ENCODE results near the gene ADAT2. TPM values are rescaled to one million over a fixed set of nuclear protein-coding genes. Genes with fewer than 3 reads are reported as not detected.

The ADAT2 gene
- total and polyA plus RNA-seq, 2 of the 8 experiments (the other 6 are each of a cell fraction or from before 2014, with no cell fraction given) = 4.3 to 11.8 TPM

DNA sequence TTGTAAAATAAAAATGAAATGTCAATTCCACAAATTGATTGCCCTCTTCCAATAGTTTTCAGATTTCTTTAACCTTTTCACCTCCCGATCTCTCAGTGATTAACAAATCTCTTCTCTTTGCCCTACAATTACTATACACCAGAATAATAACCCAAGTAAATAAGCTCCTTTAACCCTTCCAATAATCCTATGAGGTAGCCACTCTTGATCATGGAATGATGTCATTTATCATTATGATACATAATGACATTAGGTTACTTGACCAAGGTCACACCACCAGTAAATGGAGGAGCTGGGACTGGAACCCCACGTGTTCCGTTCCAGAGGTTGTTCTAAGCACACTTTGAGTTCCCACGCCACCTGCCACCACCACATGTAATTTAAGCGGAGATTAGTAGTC lies 54.8 kb downstream of the ADAT2 start:
- no peak overlapping the region for H4K8ac ChIP-seq (ENCODE audit: extremely low read depth, insufficient read depth, low read length)
- DNase-seq (ENCODE audit: low read depth in 1 of 2, low spot score in 2 of 2) (no peak), FAIRE-seq (no peak)
- no peak overlapping the region for H2AK5ac ChIP-seq (ENCODE audit: low read depth, low read length)
- H3K9ac ChIP-seq (replicated peaks in 1 of 4; ENCODE audit: extremely low read depth in 1 of 4, low read depth in 3 of 4, low read length in 3 of 4) = no peak overlapping the region
- H2BK120ac ChIP-seq (replicated peaks; ENCODE audit: low read depth, low read length) = no peak overlapping the region
- H3K27me3 ChIP-seq (replicated peaks in 1 of 4; ENCODE audit: control insufficient read depth in 3 of 4, extremely low read depth in 1 of 4, insufficient read depth in 3 of 4, low read length in 3 of 4) = no peaks in the 10 kb centered on the region
- TF ChIP-seq HDAC6 (IDR thresholded peaks at IDR 0.05; ENCODE audit: low read depth, low read length) (no peak), POLR2A (IDR thresholded peaks at IDR 0.05; ENCODE audit: control extremely low read depth in 1 of 2, low read depth in 2 of 2, low read length in 2 of 2) (no peak), KDM4A (IDR thresholded peaks at IDR 0.05; ENCODE audit: low read depth, low read length, severe bottlenecking) (no peak), CEBPB (IDR thresholded peaks at IDR 0.05; ENCODE audit: low read depth, low read length) (no peak), CBX8 (IDR thresholded peaks at IDR 0.05; ENCODE audit: borderline replicate concordance, low read depth, low read length) (no peak), SIN3A (conservative IDR thresholded peaks at IDR 0.05 in 1 of 2, IDR thresholded peaks at IDR 0.05 in 1 of 2; ENCODE audit: low read depth in 1 of 2, low read length in 2 of 2) (no peak), BACH1 (IDR thresholded peaks at IDR 0.05; ENCODE audit: low read length) (no peak), CTBP2 (IDR thresholded peaks at IDR 0.05; ENCODE audit: borderline replicate concordance, insufficient read depth, insufficient read length, low read length) (no peak), SIRT6 (IDR thresholded peaks at IDR 0.05; ENCODE audit: low read length) (no peak), SP4 (IDR thresholded peaks at IDR 0.05; ENCODE audit: low read length) (no peak), SP2 (IDR thresholded peaks at IDR 0.05; ENCODE audit: low read length) (no peak)
- TF ChIP-seq, protein P1, sequence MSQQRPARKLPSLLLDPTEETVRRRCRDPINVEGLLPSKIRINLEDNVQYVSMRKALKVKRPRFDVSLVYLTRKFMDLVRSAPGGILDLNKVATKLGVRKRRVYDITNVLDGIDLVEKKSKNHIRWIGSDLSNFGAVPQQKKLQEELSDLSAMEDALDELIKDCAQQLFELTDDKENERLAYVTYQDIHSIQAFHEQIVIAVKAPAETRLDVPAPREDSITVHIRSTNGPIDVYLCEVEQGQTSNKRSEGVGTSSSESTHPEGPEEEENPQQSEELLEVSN (IDR thresholded peaks at IDR 0.05) = no peak
- H3K79me1 ChIP-seq (ENCODE audit: low read depth, low read length) = no peaks in the 10 kb centered on the region
- no peak overlapping the region for H2BK12ac ChIP-seq (ENCODE audit: low read depth, low read length)
- H3K27ac ChIP-seq (ENCODE audit: low read depth, low read length) = no peak overlapping the region
- peaks cover 0 to 8% (median 0%) of the 10 kb centered on the region in 4 experiments; a peak in 2 of 7 replicates for H3K4me1 ChIP-seq (replicated peaks in 1 of 4; ENCODE audit: control insufficient read depth in 3 of 4, insufficient read depth in 4 of 4, low read length in 3 of 4)
- no peak overlapping the region for H3K4ac ChIP-seq (replicated peaks; ENCODE audit: insufficient read length, low read depth, low read length)
- H3K23me2 ChIP-seq (ENCODE audit: low read depth, low read length) = no peaks in the 10 kb centered on the region
- H2BK20ac ChIP-seq (ENCODE audit: low read length) = no peak overlapping the region
- no peaks in the 10 kb centered on the region for H3K36me3 ChIP-seq (ENCODE audit: control insufficient read depth in 2 of 4, insufficient read depth in 4 of 4, low read length in 3 of 4)
- no peak overlapping the region for H3K56ac ChIP-seq (replicated peaks; ENCODE audit: insufficient read length, low read depth, low read length)
- POLR2A ChIA-PET (ENCODE audit: partially characterized antibody) = interaction anchor here (1.2 kb wide), 1 partner anchor 21 kb away, joined by 3 read pairs; no protein-coding TSS in a partner anchor
- H4K5ac ChIP-seq (ENCODE audit: insufficient read length, low read depth, low read length) = no peak overlapping the region
- H3K4me3 ChIP-seq (ENCODE audit: extremely low read depth in 1 of 4, insufficient read depth in 2 of 4, low read depth in 3 of 4, low read length in 4 of 4) = no peak overlapping the region
- H3K4me2 ChIP-seq (ENCODE audit: insufficient read depth in 1 of 2, low read depth in 2 of 2, low read length in 2 of 2) = no peak overlapping the region
- no peaks in the 10 kb centered on the region for H3K79me2 ChIP-seq (ENCODE audit: control insufficient read depth in 1 of 2, insufficient read depth in 2 of 2, low read length in 2 of 2)
- H3K14ac ChIP-seq (ENCODE audit: insufficient read length) = no peak overlapping the region
- no peak overlapping the region for H2BK15ac ChIP-seq (ENCODE audit: low read length)
- H3K18ac ChIP-seq (ENCODE audit: extremely low read depth, low read length) = no peak overlapping the region
- H3K9me3 ChIP-seq (ENCODE audit: insufficient read depth in 2 of 2, low read depth in 1 of 2, low read length in 1 of 2) = no peaks in the 10 kb centered on the region
- H4K20me1 ChIP-seq (replicated peaks in 1 of 2; ENCODE audit: control insufficient read depth in 1 of 2, insufficient read depth in 2 of 2, low read length in 2 of 2) = no peaks in the 10 kb centered on the region
- no peak overlapping the region for H2AFZ ChIP-seq (ENCODE audit: low read length)
- no peak overlapping the region for H3K23ac ChIP-seq (ENCODE audit: insufficient read length)
- H2BK5ac ChIP-seq (ENCODE audit: low read depth, low read length) = no peak overlapping the region
- no peak overlapping the region for H4K91ac ChIP-seq (replicated peaks; ENCODE audit: insufficient read length, low read length)
- CTCF ChIA-PET (ENCODE audit: partially characterized antibody) = interaction anchor here (1.3 to 4.2 kb wide), 5 partner anchors 9 to 163 kb away, joined by 3 to 14 read pairs (median 5); no protein-coding TSS in a partner anchor
- WGBS, 2 experiments (ENCODE audit: extremely low coverage in 1 of 2, insufficient coverage in 1 of 2, insufficient read length in 1 of 2, insufficient replicate concordance in 2 of 2, low coverage in 1 of 2, low lambda C conversion rate in 2 of 2, missing lambda C conversion rate in 1 of 2) = 87% methylated on average over 5 of the region's 5 CpGs; no CpG with 5 or more reads in 1 of the 2 experiments
